A549 (cell line): ENCODE data around the gene NKD1.

Experiments
- POLR2A ChIP-seq: IDR thresholded peaks from 2 replicates; pipeline ENCODE4 v1.6.1; 2012; ENCODE audit warnings: mild to moderate bottlenecking, low read length
- TF ChIP-seq, protein P1 (sequence below): fragments of 150-350 bp; IDR thresholded peaks from 2 replicates; pipeline ENCODE4 v1.6.1; 2014; ENCODE audit warnings: low read depth, mild to moderate bottlenecking, low read length

DNA sequence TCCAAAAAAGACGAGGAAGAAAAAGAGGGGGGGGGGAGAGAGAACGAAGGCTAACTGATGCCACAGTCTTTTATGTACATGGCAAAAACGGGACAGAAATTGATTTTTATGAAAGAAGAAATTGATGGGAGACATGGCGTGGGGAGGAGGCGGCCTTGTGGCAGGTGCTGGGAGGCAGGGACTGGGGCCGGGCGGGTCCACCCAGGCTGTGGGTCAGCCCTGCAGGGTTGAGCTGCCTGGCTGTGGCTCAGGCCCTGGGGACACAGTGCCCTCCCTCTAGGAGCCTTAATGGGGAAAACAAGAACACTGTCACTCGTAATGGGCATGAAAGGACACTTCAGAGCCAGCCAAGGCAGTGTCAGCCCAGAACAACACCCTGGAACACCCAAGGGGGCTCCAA is 98.1 kb downstream of the NKD1 start:
- no peak for TF ChIP-seq POLR2A
- TF ChIP-seq, protein P1, sequence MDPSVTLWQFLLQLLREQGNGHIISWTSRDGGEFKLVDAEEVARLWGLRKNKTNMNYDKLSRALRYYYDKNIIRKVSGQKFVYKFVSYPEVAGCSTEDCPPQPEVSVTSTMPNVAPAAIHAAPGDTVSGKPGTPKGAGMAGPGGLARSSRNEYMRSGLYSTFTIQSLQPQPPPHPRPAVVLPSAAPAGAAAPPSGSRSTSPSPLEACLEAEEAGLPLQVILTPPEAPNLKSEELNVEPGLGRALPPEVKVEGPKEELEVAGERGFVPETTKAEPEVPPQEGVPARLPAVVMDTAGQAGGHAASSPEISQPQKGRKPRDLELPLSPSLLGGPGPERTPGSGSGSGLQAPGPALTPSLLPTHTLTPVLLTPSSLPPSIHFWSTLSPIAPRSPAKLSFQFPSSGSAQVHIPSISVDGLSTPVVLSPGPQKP = no peak
